ENCODE data around the gene MACROD2.

DNA sequence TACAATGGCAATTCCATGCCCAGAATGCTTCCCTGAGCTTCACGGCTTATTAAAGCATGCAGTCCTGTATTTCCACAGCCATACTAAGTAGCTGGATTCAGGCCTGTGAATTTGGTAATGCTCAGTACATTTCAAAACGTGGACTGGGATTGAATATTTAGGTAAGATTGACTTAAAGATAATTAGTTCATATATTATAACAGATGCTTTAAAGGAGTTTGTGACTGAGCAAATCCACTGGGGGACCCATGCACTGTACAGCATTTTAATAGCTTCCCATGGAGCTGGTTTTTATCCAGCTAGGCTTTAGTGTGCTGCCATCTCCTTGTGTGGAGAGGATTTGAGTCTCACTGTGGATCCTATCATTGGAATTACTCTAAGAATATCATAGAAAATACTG is 763.0 kb downstream of the MACROD2 start:
- TF ChIP-seq, protein P1, sequence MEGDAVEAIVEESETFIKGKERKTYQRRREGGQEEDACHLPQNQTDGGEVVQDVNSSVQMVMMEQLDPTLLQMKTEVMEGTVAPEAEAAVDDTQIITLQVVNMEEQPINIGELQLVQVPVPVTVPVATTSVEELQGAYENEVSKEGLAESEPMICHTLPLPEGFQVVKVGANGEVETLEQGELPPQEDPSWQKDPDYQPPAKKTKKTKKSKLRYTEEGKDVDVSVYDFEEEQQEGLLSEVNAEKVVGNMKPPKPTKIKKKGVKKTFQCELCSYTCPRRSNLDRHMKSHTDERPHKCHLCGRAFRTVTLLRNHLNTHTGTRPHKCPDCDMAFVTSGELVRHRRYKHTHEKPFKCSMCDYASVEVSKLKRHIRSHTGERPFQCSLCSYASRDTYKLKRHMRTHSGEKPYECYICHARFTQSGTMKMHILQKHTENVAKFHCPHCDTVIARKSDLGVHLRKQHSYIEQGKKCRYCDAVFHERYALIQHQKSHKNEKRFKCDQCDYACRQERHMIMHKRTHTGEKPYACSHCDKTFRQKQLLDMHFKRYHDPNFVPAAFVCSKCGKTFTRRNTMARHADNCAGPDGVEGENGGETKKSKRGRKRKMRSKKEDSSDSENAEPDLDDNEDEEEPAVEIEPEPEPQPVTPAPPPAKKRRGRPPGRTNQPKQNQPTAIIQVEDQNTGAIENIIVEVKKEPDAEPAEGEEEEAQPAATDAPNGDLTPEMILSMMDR (IDR thresholded peaks at IDR 0.05) = no peak
- no peak for TF ChIP-seq POLR2A (IDR thresholded peaks at IDR 0.05)
